Upper lobe of right lung (tissue), 1 donor: ENCODE measurements around the gene DDX54. TPM values are rescaled to one million over a fixed set of nuclear protein-coding genes. Genes with fewer than 3 reads are reported as not detected.

ENCODE experiments used
- ATAC-seq: fragments of 200-7000 bp; cut with Tn5 transposase; one replicate; pipeline ENCODE4 v1.9.1; 2020; ENCODE audit warnings: mild to moderate bottlenecking, moderate library complexity
- DNase-seq: peaks from one replicate; pipeline ENCODE4 v3.0.0-alpha.2; 2020
- H3K27ac ChIP-seq: fragments of 200-600 bp; one replicate; pipeline ENCODE4 v1.8.0; 2022
- H3K27me3 ChIP-seq: fragments of 200-600 bp; one replicate; pipeline ENCODE4 v1.8.0; 2022; ENCODE audit warnings: mild to moderate bottlenecking
- H3K36me3 ChIP-seq: fragments of 200-600 bp; one replicate; pipeline ENCODE4 v1.8.0; 2022
- H3K4me1 ChIP-seq: fragments of 200-600 bp; one replicate; pipeline ENCODE4 v1.8.0; 2022
- H3K4me3 ChIP-seq: fragments of 200-600 bp; one replicate; pipeline ENCODE4 v1.8.0; 2022; ENCODE audit warnings: mild to moderate bottlenecking
- H3K9me3 ChIP-seq: fragments of 200-600 bp; one replicate; pipeline ENCODE4 v1.8.0; 2022
- CTCF ChIP-seq: fragments of 200-600 bp; IDR thresholded peaks from one replicate; pipeline ENCODE4 v1.8.0; 2022; ENCODE audit warnings: antibody characterized with exemption
- intact Hi-C: fragments of 100-400 bp; cut with DNase I; formaldehyde crosslinking; loops from one replicate; pipeline ENCODE4 v1.11.0; 2022
- long read RNA-seq: library from polyadenylated mRNA; unstranded; transcript quantifications from one replicate; pipeline ENCODE4 v2.0.0, GENCODE V29; 2021
- total RNA-seq: library from RNA; stranded (reverse); fragmentation: NEBNext Ultra II Directional; extraction: Animal tissue kit (Norgen Biotek cat#: 25700); gene quantifications from one replicate; pipeline ENCODE4 v1.2.1, GENCODE V29; 2021
- donor health status: DM: no; HTN: yes; CAD: no; lungs with severe emphysema.

The DDX54 gene
- total RNA-seq: 55.8 TPM
- long read RNA-seq, full-length matches to known transcripts: 66 of 128 reads
- long read RNA-seq, partial matches to known transcripts: 54 of 128 reads
- long read RNA-seq, other reads (novel, unspliced or antisense): 8 of 128 reads

GRCh38 chr12:113185180-113186032 is at the start of gene DDX54, which contains the start of gene RITA1:
Gene DDX54, minus strand, starts transcription at chr12:113185478. Its CDS starts 27 bp downstream, at chr12:113185451.
Gene RITA1, plus strand, starts transcription at chr12:113185721. Its CDS starts 1,026 bp downstream, at chr12:113186747.
- Histone ChIP-seq H3K27ac (peak within 1 kb of the TSS; percentile 98), H3K36me3 (peaks cover 10% of the 10 kb centered on the region), H3K27me3 (no peaks in the 10 kb centered on the region), H3K4me1 (peaks cover 22% of the 10 kb centered on the region), H3K4me3 (peak within 1 kb of the TSS; percentile 79), H3K9me3 (no peaks in the 10 kb centered on the region)
- intact Hi-C loops: no loop called here
- ATAC-seq (peak; percentile 91), DNase-seq (peak; percentile 91)
- no peak for TF ChIP-seq CTCF

GRCh38 chr12:113234483-113234882 is 49.2 kb upstream of the DDX54 start:
- Histone ChIP-seq H3K36me3 (peaks cover 44% of the 10 kb centered on the region), H3K4me3 (no peak overlapping the region), H3K27ac (no peak overlapping the region), H3K27me3 (no peaks in the 10 kb centered on the region), H3K4me1 (peaks cover 38% of the 10 kb centered on the region), H3K9me3 (no peaks in the 10 kb centered on the region)
- ATAC-seq (no peak), DNase-seq (no peak)
- intact Hi-C loops: no loop called here
- no peak for TF ChIP-seq CTCF

- no peak for ATAC-seq
- H3K9me3 ChIP-seq: no peaks in the 10 kb centered on the region
- no peak for TF ChIP-seq CTCF
- peak; percentile 12 for DNase-seq
- H3K27me3 ChIP-seq: no peaks in the 10 kb centered on the region
- no peak overlapping the region for H3K27ac ChIP-seq
- peaks cover 50% of the 10 kb centered on the region for H3K36me3 ChIP-seq
- H3K4me3 ChIP-seq: no peak overlapping the region
- peaks cover 43% of the 10 kb centered on the region for H3K4me1 ChIP-seq
- intact Hi-C loops: no loop called here
These were observed 48.7 kb upstream of the DDX54 start for GRCh38 chr12:113233967-113234366.

- DNase-seq (no peak), ATAC-seq (peak; percentile 78)
- intact Hi-C loops: no loop called here
- Histone ChIP-seq H3K9me3 (no peaks in the 10 kb centered on the region), H3K4me1 (peaks cover 43% of the 10 kb centered on the region), H3K27me3 (no peaks in the 10 kb centered on the region), H3K4me3 (no peak overlapping the region), H3K27ac (peak overlapping the region; percentile 49), H3K36me3 (peaks cover 52% of the 10 kb centered on the region)
- no peak for TF ChIP-seq CTCF
These were observed 47.7 kb upstream of the DDX54 start for GRCh38 chr12:113232840-113233585.

- H3K27me3 ChIP-seq: no peaks in the 10 kb centered on the region
- intact Hi-C loops: no loop called here
- peaks cover 60% of the 10 kb centered on the region for H3K36me3 ChIP-seq
- H3K9me3 ChIP-seq: no peaks in the 10 kb centered on the region
- no peak for TF ChIP-seq CTCF
- H3K4me1 ChIP-seq: peaks cover 40% of the 10 kb centered on the region
- peak overlapping the region; percentile 49 for H3K27ac ChIP-seq
- no peak for ATAC-seq
- H3K4me3 ChIP-seq: no peak overlapping the region
- DNase-seq: no peak
These were observed 47.0 kb upstream of the DDX54 start for GRCh38 chr12:113232089-113232839.
